ENCODE results near the gene FERMT2.
"Not testable (repeated sequence)": the region's sequence is repeated elsewhere in the genome, so short reads cannot be mapped to it uniquely, and the experiment has no call there.

Gene FERMT2

DNA sequence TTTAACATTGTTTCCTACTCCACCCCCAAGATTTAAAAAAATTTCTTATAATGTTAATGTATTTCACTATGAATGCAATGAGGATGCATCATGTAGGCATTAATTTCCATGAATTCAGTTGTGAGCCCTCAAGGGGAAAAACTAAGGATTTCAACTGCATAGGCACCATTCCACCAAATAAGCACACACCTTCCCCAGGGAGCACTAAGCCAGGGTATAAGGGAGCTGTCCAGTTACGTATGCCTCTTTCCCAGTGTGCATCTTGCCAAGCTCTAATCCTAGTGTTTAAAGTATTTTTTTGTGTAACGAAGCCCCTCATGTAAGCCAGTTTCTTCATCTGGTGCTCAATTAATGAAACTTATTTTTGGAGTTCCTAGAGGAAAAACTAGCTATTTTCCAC lies 6.6 kb downstream of the FERMT2 start:
- no peak for DNase-seq

DNA sequence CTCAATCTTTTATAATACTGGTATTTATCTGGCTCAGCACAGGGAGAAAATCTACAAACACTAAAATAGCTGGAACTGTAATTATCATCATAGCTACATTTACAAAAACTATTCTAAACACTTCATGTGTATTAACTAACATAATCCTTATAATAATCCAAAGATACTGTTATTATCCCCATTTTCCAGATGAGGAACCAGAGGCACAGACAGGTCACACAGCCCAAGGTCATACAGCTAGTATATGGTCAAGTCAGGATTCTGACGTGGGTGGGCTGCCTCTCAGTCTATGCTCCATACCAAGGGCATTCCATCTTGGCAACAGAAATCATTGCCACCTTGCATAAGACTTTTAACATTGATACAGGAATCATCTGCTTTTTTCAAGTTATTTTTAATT lies 11.4 kb downstream of the FERMT2 start:
- no peak for DNase-seq

DNA sequence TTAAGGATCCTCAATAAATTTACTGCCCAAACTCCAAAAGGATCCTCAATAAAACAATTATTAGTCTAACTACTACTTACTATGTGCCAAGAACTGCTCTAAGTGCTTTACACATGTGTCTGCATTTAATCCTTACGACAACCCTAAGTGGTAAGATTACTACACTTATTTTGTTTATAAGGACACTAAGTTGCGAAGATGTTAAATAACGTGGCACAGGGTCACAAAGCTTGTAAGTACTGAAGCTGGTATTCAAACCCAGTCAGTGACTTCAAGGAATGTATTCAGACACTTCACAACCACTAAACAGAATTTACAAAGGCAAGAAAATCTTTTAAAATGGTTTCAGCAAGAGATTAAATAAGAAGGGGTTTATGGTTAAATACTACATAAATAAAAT lies 13.0 kb downstream of the FERMT2 start:
- DNase-seq = no peak

DNA sequence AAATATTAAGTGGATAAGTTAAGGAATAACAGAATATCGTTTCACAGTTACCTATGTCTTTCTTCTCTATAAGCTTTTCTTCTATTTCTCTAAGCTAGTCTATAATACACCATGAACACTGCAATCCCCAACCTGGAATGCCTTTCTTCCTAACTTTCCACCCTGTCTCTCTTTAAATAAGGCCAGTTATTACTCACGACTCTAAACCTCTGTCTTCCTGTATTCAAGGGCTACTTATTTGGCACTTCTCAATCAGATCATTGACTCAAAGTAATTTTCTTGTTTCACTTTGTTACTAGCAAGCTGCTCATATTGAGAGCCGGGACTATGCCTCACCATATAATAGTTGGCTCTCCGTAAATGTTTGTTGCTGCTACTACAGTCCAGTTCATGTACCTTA lies 13.5 kb downstream of the FERMT2 start:
- no peak for DNase-seq

DNA sequence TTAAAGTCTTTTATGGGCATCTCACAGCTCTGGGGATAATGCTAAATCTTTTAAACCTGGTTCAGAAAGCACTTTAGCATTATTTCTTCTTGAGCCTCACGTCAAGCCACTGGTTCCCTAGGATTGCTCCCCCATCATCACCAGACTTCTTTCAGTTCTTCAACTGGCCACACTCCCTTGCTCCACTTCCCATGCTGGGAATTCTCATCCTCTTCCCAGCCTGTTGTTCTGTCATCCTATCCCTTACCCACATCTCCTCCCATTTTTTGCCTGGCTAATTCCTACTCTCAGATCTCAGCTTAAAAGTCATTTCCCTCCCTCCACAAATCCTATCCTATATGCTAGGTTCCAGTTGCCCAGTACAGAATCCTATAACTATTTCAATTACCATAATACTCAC lies 14.4 kb downstream of the FERMT2 start:
- DNase-seq = no peak

DNA sequence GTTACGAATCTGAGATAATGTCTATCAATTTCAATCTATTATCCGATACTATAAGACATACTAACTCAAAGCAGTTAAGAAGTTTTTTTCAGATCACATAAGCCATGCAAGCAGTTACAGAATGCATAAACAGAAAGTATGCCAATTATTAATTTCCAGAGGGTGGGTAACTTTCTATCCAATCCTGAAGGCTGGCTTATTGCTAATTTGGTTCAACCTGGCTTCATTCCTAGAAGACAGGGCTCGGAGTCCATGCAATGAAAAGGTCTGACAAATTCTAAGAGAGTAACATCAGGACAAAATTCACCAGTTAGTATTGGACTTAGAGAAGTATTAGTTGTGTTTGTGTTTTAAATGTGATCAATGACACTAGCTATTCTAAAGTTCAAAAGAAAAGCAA lies 15.0 kb downstream of the FERMT2 start:
- DNase-seq = no peak

DNA sequence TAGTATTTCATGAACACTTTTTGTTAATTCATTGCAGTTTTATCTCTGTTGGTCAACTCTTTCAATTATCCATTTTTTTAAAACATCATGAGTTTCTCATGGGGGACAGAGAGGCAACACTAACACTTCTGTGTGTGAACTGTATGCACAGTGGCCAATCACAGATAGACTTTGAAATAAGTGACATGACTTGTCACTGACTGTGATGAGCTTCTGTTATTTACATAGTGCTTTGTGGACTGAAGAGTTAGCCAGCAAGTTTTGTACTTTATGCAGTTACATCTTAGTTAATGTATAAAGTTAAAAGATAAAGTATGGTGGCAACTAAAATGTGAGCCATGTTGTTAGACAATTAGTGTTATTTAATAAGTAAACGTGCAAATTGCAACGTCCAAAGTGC lies 16.1 kb downstream of the FERMT2 start:
- no peak for DNase-seq

DNA sequence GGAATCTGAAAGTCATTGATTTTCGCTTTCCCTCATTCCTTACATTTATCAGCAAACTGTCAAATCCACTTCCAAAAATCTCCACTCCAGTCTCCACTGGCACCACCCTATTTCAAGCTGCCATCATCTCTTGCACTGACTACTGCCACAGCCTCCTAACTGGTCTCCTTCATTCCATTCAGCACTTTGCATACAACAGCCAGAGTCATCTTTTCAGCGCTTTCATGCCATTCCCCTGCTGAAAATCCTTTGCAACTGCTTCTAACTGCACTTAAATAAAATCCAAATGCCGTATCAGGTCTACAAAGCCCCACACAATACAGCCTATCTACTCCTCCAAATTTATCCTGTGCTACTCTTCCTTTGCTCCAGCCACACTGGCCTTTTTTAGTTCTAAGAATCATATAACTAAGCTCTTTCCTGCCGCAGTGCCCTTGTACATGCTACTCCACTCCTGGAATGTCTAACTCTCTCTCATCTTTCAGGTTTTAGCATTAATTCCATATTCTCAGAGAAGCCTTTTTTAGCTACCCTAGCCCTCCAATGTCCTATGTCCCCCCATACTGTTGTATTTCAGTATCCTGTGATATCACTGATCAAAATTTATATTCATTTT lies 21.6 kb downstream of the FERMT2 start:
- no peak for DNase-seq

DNA sequence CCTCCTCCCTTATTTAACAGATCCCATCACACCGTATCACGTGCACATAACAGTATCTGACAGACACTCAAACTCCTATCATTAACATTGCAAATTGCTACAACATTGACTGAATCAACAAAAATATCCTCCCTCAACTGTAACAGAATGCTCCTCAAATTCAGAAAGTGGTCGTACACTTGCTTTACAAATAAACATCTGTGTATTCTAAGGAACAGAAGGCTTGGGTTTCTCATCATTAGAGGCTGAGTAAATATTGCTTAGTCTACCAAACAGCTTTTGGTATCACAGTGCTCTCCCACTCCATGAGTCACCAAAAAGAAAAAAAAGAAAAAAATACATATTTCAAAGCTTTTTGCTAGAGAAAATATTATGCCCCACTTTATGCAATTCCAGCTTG lies 23.9 kb downstream of the FERMT2 start:
- no peak for DNase-seq

DNA sequence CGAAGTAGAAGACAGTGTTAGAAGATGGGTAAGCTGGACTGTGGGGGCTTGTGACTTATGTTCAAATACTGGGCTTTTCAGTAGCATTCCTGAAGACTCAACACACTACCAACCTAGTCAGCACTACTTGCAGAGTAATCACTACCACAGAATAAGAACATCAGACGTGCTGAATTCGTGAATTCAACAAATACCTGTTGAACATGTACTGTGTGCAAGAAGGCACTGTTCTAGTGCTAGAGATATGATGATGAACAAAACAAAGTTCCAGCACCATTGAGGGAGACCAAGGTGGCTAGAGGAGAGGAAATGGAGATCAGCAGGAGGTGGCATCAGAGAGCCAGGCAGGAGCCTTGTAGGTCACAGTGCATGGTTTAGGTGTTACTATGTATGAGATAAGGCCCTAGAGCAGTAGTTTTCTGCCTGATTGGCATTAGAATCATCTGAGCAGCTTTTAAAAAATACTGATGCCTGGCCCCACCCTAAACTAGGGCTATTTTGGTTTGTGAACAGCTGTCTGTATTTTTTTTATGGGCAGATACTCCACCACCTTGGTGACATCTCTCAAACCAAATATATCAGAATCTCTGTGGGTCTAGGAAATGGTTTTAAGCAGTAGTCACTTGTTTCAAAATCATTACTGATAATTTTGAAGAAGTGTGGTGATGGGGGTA lies 26.8 kb downstream of the FERMT2 start:
- no peak for DNase-seq

DNA sequence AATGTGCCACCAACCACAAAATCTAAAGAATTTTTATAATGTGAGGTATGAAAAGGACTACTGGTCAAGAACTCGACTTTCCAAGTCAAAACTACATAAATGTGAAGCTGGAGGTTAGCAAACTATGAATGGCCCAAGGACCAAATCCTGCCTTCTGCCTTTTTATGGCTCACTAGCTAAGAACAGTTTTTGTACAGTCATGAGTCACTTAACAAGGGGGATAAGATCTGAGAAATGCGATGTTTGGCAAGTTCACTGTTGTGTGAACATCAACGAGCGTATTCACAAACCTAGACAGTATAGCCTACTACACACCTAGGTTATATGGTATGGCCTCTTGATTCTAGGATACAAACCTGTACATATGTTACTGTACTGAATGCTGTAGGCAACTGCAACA lies 28.2 kb downstream of the FERMT2 start:
- no peak for DNase-seq

DNA sequence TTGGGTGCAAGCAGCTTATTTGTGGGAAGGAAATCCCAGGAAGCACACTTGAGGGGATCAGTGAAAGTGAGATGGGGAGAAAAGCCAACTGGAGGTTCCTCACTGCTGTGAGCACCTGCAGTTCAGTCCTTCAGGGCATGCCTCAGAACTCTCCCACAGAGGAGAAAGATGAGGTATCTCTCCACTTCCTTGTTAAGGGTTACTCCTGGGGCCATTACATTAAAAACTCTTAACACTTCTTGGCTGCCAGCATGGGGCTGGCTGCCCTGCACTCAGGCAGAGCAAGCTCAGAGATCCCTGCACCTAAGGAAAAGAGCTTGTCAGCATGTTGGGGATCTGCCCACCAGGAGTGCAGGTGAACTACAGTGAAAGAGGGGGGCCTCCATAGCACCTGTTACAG lies 28.8 kb downstream of the FERMT2 start:
- DNase-seq = no peak

DNA sequence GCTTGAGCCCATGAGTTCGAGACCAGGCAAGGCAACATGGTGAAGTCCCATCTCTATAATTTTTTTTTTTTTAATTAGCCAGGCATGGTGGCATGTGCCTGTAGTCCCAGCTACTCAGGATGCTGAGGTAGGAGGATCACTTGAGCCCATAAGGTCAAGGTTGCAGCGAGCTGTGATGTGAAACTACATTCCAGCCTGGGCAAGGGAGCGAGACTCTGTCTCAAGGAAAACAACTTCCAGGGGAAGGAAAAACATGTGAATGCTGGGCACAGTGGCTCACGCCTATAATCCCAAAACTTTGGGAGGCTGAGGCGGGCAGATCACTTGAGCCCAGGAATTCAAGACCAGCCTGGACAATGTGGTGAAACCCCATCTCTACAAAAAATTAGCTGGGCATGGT lies 30.4 kb downstream of the FERMT2 start:
- not testable (repeated sequence) for DNase-seq

DNA sequence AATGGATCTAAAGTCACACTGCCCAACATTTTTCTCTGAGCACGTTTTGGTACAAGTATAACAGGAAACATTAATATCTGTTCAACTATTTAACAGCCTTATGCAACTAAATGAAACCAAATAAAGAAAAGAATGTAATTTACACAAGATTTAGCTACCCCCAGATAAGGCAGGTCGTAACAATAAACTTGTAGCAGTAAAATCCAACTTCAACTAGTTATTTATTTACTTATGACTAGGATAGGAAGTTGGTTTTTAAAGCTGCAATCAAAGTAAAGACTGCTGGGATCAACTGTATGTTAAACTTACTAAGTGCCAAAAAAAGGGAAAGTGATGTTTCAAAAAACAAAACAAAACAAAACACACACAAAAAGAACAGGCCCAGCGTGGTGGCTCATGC lies 30.9 kb downstream of the FERMT2 start:
- DNase-seq = no peak

DNA sequence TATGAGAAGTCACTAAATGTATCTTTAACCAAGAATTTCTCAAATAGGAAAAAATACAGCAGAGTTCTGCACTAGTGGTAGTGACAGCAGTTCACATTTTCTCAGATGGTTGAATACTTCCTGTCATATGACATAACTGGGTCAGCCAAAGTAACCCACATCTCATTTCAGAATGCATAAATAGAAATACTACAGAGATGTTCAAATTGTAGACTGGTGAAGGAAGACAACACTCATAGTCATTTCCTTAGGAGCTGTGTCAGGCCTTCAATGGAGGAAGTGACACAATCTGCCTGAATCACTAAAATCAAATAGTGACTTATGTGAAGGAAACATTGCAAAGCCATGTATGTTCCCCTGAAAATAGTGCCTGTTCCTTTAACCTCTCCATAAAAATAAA lies 32.4 kb downstream of the FERMT2 start:
- peak; percentile 11 to 25 for DNase-seq

DNA sequence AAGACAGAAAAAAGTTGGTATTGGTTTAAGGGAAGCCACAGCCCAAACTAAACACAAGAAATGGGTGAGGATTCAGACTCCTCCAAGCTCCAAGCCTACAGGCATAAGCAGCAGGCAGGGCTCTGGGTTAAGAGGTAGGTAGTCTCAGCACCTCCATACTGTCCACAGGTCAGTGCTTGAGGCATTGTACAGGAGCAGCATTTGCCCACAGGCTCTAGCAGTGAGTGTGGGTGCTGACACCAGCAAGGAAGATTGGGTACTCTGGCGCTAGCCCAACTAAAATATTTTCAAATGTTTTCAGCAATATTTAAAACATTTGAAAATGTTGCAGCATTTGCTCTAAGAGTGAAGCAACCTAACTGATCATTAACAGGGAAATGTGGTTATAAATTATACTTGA lies 33.1 kb downstream of the FERMT2 start:
- DNase-seq = no peak

DNA sequence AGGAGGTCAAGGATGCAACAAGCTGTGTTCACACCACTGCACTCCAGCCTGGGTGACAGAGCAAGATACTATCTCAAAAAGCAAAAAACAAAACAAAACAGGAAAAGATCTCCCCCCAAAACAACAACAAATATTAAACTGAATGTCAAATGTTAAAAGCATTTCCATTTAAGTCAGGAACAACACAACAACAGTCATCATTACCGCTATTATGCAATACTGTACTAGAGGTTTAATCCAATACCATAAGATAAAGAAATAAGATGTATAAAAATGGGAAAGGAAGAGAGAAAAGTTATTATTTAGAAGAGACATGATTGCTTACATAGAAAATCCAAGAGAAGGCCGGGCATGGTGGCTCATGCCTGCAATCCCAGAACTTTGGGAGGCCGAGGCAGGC lies 36.6 kb downstream of the FERMT2 start:
- no peak for DNase-seq

DNA sequence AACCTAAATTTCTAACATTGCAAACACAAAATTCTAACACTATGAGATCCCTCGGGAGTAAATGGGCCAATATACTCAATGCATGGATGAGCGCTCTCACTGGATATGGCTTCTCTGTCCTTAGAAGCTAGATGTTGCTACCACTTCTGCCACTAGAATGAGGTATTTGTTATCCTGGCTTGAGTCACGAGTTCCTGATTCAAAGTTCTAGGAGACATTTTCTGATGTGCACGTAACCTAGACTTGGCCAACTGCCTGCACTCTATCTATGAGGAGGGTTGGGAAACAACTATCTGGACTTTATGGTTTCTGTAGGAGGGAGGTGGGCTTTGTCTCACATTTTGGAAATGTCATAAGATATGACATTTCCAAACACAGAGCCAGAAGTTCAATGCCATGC lies 37.6 kb downstream of the FERMT2 start:
- DNase-seq = no peak

DNA sequence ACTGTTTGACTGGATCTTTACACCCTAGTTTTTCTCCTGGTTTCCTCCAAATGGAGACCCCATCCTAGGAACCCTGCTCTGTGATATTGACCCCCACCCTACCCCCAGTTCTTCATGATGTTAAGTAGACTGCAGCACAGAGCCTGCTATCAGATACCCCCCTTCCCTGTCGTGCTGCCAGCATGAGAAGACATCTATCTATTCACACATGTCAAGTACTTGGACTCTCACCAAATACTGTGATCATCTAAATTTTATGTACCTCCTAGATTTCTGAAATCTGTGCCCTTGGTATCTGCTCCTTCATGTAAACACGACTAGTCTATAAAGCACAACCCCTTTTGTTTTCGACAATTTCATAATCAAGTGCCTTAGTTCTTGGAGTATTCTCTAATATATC lies 38.9 kb downstream of the FERMT2 start:
- no peak for DNase-seq

DNA sequence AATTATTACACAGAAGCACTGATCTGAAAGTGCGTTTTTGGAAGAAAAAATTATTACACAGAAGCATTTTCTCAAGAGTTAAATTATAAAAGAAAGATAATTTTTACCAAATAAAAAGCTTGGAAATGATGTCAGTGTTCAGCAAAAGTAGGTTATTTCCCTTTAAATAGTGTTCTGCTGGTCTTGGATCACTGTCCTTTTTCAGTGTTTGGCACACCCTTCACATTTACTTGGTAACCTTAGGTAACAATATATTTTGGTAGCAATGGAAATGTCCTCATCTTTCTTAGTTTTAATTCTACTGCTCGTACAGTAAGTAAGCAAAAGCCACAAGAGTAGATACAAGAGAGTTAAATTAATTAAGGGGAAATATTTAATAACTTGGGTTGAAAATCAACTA lies 40.3 kb downstream of the FERMT2 start:
- DNase-seq = no peak

DNA sequence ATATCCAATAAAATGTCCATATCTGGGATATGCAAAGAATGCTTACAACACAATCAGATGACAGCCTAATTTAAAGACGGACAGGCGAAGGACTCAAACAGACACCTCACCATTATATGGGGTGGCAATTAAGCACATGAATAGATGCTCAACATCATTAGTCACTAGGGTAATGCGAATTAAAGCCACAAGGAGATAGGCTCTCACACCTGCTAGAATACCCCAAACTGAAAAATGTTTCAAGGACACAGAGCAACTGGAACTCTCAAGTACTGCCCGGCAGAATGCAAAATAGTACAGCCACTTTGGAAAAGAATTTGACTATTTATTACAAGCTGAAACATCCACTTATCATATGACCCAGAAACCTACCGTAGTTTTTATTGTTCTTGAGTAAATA lies 42.9 kb downstream of the FERMT2 start:
- no peak for DNase-seq

DNA sequence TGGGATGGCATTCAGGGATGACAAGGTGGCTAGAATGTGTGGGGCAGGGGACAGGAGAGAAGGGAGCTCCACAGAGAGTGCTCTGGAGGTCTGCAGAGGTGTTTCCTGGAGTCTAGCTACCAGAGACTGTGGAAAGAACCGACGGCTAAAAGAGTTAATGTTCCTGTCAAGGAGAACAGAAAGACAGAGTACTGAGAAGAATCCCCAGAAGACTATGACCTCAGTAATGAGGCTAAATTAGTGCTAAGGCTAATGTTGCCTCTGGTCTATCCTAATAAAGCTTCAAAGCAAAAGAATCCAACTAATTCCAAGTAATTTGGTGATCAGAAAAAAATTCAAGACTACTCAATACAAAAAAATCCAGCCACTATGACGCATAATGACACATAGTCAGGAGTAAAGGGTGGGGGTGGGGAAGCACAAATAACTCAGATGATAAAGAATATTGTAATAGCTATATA lies 44.7 kb downstream of the FERMT2 start:
- no peak for DNase-seq

DNA sequence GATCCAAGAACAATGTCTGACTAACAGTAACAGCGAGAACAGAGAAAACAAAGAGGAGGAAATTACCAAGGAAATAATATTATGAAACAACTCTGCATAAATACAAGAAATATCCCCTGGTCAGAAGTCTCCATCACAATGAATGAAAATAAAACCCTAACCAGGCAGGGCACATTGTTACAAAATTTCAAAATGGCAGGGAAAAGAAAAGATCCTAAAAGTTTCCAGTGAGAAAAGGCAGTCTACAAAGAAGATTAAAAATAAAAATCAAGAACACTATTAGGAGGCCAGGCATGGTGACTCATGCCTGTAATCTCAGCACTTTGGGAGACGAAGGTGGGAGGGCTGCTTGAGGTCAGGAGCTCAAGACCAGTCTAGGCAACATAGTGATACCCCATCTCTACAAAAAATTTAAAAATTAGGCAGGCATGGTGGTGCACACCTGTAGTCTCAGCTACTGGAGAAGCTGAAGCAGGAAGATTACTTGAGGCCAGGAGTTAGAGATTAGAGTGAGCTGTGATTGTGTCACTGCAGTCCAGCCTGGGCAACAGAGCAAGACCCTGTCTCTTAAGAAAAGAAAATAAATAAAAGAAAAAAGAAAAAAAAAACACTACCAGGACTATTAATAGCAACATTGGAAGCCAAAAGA lies 47.8 kb downstream of the FERMT2 start:
- DNase-seq = no peak

DNA sequence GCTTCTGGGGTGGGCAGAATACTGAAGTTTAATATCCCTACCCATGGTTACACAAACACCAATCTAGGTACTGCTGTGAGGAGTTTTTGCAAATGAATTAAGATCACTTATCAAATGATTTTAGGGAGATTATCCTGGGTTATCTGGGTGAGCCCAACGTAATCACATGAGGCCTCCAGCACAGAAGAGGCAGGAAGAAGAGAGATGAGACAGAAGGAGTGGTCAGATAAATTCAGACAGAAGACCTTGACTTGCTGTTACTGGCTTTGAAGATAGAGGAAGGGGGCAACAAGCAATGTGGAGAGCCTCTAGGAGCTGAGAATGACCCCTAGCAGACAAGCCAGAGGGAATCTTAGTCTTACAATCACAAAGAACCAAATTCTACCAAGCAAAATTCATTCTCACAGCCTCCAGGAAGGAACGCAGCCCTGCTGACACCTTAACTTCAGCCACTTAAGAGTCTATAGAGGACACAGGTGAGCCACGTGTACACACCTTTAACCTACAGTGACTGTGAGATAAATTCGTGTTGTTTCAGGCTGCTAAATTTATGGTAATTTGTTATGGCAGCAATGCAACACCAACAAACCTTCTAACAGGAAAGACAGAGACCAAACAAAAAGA lies 49.4 kb downstream of the FERMT2 start:
- no peak for DNase-seq

Measured in activated CD4-positive, alpha-beta T cell treated with anti-CD3 and anti-CD28 coated beads for 4 hours (primary cell).